Measurements from ENCODE around the gene RALGDS.
"Not testable (repeated sequence)": the region's sequence is repeated elsewhere in the genome, so short reads cannot be mapped to it uniquely, and the experiment has no call there.

Gene RALGDS

GRCh38 chr9:133067006-133067405, 54.0 kb downstream of the RALGDS start:
- no peak for DNase-seq (ENCODE audit: low spot score)

GRCh38 chr9:133066181-133066983, 54.7 kb downstream of the RALGDS start:
- no peak for DNase-seq (ENCODE audit: low spot score)

- no peak for DNase-seq (ENCODE audit: low spot score)
Observed at GRCh38 chr9:133065070-133065388, 56.0 kb downstream of the RALGDS start.

- DNase-seq (ENCODE audit: low spot score) = no peak
Observed at GRCh38 chr9:133064241-133065069, 56.6 kb downstream of the RALGDS start.

GRCh38 chr9:133063500-133064231, 57.4 kb downstream of the RALGDS start:
- no peak for DNase-seq (ENCODE audit: low spot score)

GRCh38 chr9:133063159-133063499, 57.9 kb downstream of the RALGDS start:
- DNase-seq (ENCODE audit: low spot score) = no peak

GRCh38 chr9:133062569-133062968, 58.5 kb downstream of the RALGDS start:
- not testable (repeated sequence) for DNase-seq (ENCODE audit: low spot score)

- not testable (repeated sequence) for DNase-seq (ENCODE audit: low spot score)
Observed at GRCh38 chr9:133061764-133062145, 59.3 kb downstream of the RALGDS start, which contains the start of gene CEL. Gene CEL, plus strand, starts transcription at chr9:133061981. Its CDS starts 22 bp downstream, at chr9:133062003.

GRCh38 chr9:133061019-133061763, 59.8 kb downstream of the RALGDS start:
- not testable (repeated sequence) for DNase-seq (ENCODE audit: low spot score)

- DNase-seq (ENCODE audit: low spot score) = no peak
Observed at GRCh38 chr9:133060417-133060841, 60.6 kb downstream of the RALGDS start.

GRCh38 chr9:133059623-133060022, 61.4 kb downstream of the RALGDS start:
- DNase-seq (ENCODE audit: low spot score) = no peak

GRCh38 chr9:133058550-133059320, 62.3 kb downstream of the RALGDS start:
- peak; percentile 47 for DNase-seq (ENCODE audit: low spot score)

- DNase-seq (ENCODE audit: low spot score) = no peak
Observed at GRCh38 chr9:133058071-133058470, 63.0 kb downstream of the RALGDS start.

GRCh38 chr9:133057553-133057952, 63.5 kb downstream of the RALGDS start:
- no peak for DNase-seq (ENCODE audit: low spot score)

- DNase-seq (ENCODE audit: low spot score) = peak; percentile 23
Observed at GRCh38 chr9:133057006-133057405, 64.0 kb downstream of the RALGDS start.

- no peak for DNase-seq (ENCODE audit: low spot score)
Observed at GRCh38 chr9:133056533-133056932, 64.5 kb downstream of the RALGDS start.

- DNase-seq (ENCODE audit: low spot score) = no peak
Observed at GRCh38 chr9:133055788-133056420, 65.1 kb downstream of the RALGDS start.

GRCh38 chr9:133054966-133055365, 66.1 kb downstream of the RALGDS start:
- no peak for DNase-seq (ENCODE audit: low spot score)

- no peak for DNase-seq (ENCODE audit: low spot score)
Observed at GRCh38 chr9:133054194-133054890, 66.7 kb downstream of the RALGDS start.

- no peak for DNase-seq (ENCODE audit: low spot score)
Observed at GRCh38 chr9:133051966-133052539, 69.0 kb downstream of the RALGDS start.
